ENCODE data around the gene CARM1.

The CARM1 gene

DNA sequence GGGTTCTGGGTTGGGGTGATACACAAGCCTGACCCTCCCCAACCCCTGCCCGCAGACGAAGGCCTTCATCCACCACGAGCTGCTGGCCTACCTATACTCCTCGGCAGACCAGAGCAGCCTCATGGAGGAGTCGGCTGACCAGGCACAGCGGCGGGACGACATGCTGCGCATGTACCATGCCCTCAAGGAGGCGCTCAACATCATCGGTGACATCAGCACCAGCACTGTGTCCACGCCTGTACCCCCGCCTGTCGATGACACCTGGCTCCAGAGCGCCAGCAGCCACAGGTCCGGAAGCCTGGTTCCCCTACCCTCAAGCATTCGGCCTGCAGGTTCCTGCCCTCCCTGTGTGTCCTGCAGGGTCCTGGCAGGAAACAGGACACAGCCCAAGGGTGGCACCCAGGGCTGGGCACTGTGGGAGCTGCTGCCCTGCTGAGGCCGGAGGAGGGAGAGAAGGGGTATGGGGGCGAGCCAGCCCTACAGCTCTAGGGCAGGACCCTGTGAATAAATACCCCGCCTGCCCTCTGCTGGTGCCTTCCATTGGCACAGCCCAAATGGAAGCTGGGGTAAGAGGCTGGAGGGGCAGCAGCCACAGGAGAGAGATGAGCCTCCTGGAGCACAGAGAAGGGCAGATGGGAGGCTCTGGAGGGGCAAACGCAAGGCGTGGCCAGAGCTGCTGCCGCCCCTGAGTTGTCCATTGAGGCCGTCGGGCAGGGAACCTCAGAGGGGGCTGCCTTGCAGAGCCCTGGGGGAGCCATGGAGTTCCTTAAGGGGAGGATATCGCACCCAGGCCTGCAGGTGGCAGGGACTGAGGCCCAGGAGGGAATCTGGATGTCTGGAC lies 42.2 kb upstream of the CARM1 start:
- TF ChIP-seq, protein P1, sequence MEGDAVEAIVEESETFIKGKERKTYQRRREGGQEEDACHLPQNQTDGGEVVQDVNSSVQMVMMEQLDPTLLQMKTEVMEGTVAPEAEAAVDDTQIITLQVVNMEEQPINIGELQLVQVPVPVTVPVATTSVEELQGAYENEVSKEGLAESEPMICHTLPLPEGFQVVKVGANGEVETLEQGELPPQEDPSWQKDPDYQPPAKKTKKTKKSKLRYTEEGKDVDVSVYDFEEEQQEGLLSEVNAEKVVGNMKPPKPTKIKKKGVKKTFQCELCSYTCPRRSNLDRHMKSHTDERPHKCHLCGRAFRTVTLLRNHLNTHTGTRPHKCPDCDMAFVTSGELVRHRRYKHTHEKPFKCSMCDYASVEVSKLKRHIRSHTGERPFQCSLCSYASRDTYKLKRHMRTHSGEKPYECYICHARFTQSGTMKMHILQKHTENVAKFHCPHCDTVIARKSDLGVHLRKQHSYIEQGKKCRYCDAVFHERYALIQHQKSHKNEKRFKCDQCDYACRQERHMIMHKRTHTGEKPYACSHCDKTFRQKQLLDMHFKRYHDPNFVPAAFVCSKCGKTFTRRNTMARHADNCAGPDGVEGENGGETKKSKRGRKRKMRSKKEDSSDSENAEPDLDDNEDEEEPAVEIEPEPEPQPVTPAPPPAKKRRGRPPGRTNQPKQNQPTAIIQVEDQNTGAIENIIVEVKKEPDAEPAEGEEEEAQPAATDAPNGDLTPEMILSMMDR (IDR thresholded peaks at IDR 0.05; ENCODE audit: poor library complexity, severe bottlenecking), result peak; percentile 4
- DNase-seq (ENCODE audit: low spot score) (no peak), ATAC-seq (ENCODE audit: low read depth) (no peak; the same call in 2 of the 3 replicates)
- Histone ChIP-seq H3K27ac (ENCODE audit: poor library complexity, severe bottlenecking) (no peak overlapping the region), H3K36me3 (ENCODE audit: low read depth) (peaks cover 34% of the 10 kb centered on the region), H3K27me3 (ENCODE audit: insufficient read depth, poor library complexity, severe bottlenecking) (no peaks in the 10 kb centered on the region), H3K4me1 (ENCODE audit: insufficient read depth, poor library complexity, severe bottlenecking) (no peaks in the 10 kb centered on the region), H3K4me3 (ENCODE audit: severe bottlenecking) (no peak overlapping the region), H3K9me3 (ENCODE audit: severe bottlenecking) (no peaks in the 10 kb centered on the region)

DNA sequence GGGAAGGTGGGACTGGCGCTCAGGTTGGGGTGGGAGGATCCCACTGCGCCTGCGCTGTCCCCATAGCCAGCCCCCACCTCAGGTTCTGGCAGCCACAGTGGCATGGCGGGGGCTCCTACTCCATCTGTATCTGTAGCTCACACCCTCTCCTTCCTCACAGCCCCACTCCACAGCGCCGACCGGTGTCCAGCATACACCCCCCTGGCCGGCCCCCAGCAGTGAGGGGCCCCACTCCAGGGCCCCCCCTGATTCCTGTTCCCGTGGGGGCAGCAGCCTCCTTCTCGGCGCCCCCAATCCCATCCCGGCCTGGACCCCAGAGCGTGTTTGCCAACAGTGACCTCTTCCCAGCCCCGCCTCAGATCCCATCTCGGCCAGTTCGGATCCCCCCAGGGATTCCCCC lies 41.4 kb upstream of the CARM1 start:
- H3K9me3 ChIP-seq (ENCODE audit: severe bottlenecking), result no peaks in the 10 kb centered on the region
- H3K4me3 ChIP-seq (ENCODE audit: severe bottlenecking), result no peak overlapping the region
- DNase-seq (ENCODE audit: low spot score), result no peak
- H3K27ac ChIP-seq (ENCODE audit: poor library complexity, severe bottlenecking), result no peak overlapping the region
- 0 out of 3 replicates have a peak, but pooled peaks have one; percentile 7 for ATAC-seq (ENCODE audit: low read depth)
- H3K36me3 ChIP-seq (ENCODE audit: low read depth), result peaks cover 31% of the 10 kb centered on the region
- H3K27me3 ChIP-seq (ENCODE audit: insufficient read depth, poor library complexity, severe bottlenecking), result no peaks in the 10 kb centered on the region
- TF ChIP-seq, protein P1 (IDR thresholded peaks at IDR 0.05; ENCODE audit: poor library complexity, severe bottlenecking), result no peak
- H3K4me1 ChIP-seq (ENCODE audit: insufficient read depth, poor library complexity, severe bottlenecking), result no peaks in the 10 kb centered on the region

DNA sequence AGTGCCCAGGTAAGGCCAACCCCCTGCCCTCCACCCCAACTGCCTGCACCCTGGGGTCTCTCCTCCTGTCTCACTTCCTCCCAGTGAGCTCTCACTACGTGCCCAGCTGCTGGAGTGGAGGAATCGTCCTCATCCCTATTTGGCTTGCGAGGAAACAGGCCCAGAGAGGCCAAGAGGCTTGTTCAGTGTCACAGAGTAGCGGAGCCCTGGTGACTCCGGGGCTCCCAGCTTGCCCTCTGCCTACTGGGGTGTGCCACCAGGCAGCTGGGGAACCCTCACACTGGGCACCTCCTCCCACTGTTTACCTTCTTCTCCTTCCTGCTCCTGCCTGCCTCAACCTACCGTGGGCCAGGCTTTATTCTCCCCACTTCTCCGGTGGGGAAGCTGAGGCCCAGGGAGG lies 41.0 kb upstream of the CARM1 start:
- H3K36me3 ChIP-seq (ENCODE audit: low read depth), result peaks cover 29% of the 10 kb centered on the region
- DNase-seq (ENCODE audit: low spot score) (no peak), ATAC-seq (ENCODE audit: low read depth) (no peak)
- TF ChIP-seq, protein P1 (IDR thresholded peaks at IDR 0.05; ENCODE audit: poor library complexity, severe bottlenecking), result no peak
- H3K27me3 ChIP-seq (ENCODE audit: insufficient read depth, poor library complexity, severe bottlenecking), result no peaks in the 10 kb centered on the region
- H3K4me1 ChIP-seq (ENCODE audit: insufficient read depth, poor library complexity, severe bottlenecking), result no peaks in the 10 kb centered on the region
- H3K9me3 ChIP-seq (ENCODE audit: severe bottlenecking), result no peaks in the 10 kb centered on the region
- H3K27ac ChIP-seq (ENCODE audit: poor library complexity, severe bottlenecking), result no peak overlapping the region
- H3K4me3 ChIP-seq (ENCODE audit: severe bottlenecking), result no peak overlapping the region

DNA sequence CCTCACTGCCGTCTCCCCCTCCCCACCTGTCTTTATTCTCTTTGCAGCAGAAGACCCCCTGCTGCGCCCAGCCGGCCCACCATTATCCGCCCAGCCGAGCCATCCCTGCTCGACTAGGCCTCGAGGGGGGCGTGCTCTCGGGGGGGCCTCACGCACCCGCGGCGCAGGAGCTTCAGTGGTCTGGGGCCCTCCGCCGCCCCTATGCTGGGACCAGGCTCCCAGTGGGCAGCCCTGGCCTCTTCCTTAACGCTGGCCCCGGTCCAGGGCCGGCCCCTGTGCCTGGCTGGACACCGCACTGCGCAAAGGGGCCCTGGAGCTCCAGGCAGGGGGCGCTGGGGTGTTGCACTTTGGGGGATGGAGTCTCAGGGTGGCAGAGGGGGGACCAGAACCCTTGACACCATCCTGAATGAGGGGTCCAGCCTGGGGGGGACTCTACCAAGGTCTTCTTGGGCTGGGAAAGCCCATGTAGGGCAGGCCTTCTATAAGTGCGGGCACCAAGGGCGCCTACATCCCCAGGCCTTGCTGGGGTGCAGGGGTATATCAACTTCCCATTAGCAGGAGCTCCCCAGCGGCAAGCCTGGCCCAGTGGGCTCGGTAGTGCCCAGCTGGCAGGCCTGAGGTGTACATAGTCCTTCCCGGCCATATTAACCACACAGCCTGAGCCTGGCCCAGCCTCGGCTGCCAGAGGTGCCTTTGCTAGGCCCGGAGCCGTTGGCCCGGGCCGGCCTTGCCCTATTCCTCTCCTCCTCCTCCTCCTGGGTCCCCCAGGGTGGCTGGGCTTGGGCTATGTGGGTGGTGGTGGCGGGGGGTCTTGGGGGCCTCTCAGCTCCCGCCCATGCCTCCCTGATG lies 40.2 kb upstream of the CARM1 start:
- no peak for DNase-seq (ENCODE audit: low spot score)
- H3K4me3 ChIP-seq (ENCODE audit: severe bottlenecking), result no peak overlapping the region
- H3K4me1 ChIP-seq (ENCODE audit: insufficient read depth, poor library complexity, severe bottlenecking), result no peaks in the 10 kb centered on the region
- ATAC-seq (ENCODE audit: low read depth), result no peak
- H3K36me3 ChIP-seq (ENCODE audit: low read depth), result peaks cover 24% of the 10 kb centered on the region
- TF ChIP-seq, protein P1 (IDR thresholded peaks at IDR 0.05; ENCODE audit: poor library complexity, severe bottlenecking), result no peak
- no peaks in the 10 kb centered on the region for H3K27me3 ChIP-seq (ENCODE audit: insufficient read depth, poor library complexity, severe bottlenecking)
- H3K9me3 ChIP-seq (ENCODE audit: severe bottlenecking), result no peaks in the 10 kb centered on the region
- H3K27ac ChIP-seq (ENCODE audit: poor library complexity, severe bottlenecking), result no peak overlapping the region
